ENCODE data around the gene VSTM2B.
"Not testable (repeated sequence)": the region's sequence is repeated elsewhere in the genome, so short reads cannot be mapped to it uniquely, and the experiment has no call there.

VSTM2B gene

DNA sequence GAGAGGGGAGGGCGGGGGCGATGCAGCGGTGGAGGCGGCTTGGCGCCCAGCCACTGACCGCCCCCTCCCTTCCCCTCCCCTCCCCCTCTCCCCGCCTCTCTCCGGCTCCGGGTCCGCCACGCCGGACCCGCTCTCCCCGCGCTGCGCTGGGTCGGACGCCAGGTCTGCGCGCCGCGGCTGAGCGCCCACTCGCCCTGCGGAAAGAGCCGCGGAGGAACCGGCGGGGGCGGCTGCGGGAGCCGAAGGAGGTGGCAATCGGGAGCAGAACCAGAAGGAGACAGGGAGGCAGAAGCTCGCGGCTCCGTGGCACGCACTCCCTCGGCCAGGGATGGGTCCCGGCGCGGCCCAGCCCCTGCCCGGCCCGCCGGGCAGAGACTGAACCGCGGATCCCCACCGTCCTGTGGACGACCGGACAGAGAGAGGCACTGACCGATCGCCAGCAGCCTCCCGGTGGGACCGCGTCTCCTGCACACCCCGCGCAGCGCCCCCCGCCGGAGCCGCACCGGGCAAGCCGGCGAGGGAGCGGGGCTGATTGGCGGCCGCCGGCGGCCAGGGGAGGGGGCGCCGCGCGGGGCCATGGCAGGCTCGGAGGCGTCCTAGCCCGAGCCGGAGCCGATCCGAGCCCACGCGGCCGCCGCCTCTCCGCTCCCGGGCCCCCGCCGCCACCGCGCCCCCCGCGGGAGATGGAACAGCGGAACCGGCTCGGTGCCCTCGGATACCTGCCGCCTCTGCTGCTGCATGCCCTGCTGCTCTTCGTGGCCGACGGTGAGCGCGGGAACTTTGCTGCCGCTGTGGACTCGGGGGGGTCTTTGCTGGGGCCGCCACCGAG is at the start of gene VSTM2B:
Gene VSTM2B (plus strand): TSS at position 94 of the 829 bp plus-strand sequence. CDS start 590 bp downstream, at position 684.
- DNase-seq = no peak

DNA sequence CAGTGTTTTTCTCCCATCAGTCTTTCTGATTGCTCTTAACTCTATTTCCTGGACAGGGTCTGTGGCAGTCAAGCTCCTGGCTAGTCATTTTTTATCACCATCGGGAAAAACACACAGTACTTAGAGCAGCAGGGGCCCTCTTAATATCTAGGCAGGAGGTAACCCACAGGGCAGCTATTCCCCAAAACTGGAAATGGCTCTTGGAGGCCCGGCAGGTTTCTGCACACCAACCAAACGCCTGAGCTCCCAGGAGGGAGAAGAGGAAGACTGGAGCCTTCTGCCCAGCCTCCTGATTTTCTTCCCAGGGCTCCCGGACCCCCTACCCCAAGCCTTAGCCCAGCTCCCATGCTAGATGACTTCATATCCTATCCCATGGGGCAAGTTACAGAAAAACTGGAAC is 49.3 kb upstream of the VSTM2B start:
- no peak for DNase-seq

DNA sequence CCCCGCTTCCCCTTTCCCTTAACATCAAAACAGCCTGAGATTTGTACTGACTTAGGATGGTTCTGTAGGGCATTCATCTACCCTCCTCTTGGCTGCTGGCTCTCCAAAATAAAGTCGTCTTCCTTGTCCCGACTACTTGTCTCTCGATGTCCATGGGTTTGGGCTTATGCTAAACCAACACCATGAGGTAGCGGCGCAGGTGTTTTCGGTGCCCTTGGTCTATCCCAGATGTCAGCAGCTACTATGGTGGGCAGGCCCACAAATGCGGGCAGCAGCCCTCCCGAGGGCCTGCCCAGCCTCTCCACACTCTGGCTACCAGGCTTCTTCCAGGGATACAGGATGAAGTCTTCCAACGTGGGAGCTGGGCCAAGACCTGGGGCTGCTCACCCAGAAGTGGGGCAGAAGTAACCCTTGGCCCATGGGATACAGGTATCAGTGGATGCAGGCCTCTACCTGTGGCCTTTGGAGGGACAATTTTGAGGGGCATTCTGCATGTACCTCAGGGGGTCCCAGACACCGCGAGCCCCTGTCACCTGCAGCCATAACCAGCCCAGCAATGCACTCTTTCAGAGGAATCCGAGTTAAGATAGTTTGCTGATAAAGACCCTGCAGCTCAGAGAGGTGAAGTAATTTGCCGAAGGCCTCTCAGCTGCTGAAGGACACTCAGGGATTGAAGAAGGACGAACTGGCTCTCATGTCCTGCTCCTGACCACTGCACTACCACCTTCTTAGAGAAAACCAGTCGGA is 47.8 kb upstream of the VSTM2B start:
- DNase-seq = no peak

DNA sequence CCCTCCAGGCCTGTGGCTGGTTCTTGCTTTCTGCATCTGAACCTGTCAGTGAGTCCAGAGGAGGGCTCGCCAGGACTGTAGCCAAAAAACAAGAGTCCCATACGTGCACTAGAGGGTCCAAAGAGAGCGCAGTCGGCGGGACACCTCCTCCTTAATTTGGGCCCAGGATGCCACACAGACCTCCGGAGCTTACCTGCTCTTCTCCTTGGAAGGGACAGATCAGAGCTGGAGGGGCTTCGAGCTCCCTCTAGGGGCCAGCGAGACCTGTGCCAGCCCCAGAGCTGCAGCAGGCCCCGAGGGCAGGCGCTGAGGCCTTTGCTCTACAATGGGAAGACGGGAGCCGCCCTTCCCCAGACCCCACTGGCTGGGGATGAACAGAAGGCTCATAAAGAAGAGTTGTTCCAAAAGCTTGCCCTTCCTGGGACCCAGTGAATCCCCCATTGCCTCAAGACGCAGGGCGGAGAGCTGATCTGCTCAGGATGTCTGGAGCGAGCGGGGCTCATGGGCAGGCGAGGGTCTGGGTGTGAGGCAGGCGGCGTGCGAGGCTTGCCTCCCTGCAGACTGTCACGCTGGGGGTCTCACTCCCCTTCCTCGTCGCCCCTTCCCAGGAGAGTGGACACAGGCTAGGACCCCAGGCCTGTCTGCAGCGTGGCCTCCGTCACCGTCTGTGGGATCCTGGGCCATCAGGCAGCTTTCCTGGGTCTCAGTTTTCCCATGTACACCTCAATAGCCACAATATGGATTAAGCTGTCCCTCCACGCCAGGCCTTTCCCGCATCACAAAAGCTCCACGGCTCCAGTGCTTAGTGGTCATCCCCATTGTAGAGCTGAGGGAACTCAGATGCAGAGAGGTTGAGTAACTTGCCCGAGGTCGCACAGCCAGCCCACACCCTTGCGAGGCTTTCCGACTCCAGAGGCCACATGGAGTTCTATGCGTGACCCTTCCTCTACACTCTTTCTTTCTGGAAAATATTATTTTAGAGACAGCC is 46.9 kb upstream of the VSTM2B start:
- DNase-seq = no peak

DNA sequence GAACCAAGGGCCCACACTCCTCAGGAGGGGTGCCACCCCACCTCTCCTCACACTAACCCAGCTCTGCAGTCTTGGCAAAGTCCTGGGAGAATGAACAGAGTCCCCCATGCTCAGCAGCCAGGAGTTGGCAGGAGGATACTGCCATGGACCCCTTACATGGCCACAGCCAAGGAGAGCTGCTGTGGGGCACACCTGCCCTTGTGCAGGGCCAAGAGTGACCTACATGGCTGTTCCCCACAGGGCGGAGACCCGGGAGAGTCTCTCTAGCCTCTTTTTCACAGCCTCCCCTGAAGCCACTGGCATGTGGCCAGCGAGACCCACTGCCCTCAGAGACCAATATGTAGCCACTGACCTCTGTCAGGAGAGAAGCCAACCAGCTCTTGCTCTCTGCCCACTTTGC is 45.9 kb upstream of the VSTM2B start:
- DNase-seq = no peak

- no peak for DNase-seq
Observed at GRCh38 chr19:29480507-29480906, 45.3 kb upstream of the VSTM2B start.

DNA sequence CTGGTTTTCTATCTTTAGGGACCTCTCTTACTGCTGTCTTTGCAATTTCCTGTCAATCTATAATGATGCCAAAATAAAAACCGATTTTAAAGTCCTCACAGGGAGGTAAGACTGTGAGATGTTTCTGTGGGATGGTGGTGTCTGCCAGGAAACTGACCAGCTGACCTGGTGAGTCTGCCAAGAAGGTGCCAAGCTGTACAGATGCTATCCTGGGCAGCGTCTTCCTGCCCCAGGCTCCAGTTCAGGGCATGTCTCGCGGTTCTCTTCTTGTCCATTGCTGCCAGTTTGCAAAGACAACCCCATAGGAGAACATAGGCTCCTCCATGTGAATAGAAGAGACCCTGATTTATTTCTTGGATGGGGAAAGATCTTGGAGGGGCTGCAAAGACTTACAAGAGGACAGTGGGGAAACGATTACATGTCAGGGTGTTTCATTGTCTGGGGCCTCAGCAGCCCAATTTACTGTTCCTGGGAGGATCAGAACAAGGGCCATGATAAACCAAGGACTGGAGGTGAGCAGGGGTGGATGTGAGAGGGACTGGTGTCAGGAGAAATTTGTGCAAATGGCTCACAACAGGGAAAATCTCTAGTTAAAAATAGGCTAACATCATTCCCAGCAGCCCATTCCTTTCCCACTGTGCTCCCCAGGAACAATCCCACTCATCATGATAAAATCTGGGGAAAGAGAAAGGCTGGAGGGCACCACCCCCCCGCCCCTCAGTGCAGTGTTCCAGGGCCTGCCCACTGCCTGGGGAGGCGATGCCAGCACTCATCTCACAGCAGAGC is 42.7 kb upstream of the VSTM2B start:
- DNase-seq = no peak

DNA sequence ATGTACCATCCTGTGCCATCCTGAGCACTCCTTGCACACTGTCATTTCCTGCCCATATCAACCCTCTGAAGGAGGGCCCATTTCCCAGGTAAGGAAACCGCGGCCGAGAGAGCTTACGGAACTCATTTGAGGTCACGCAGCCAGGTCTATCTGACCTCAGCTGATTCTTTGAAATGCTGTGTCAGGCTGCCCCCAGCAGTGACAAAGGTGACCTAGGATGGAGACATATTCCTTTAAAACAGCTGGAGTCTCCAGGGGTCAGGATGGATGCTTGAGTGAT is 42.2 kb upstream of the VSTM2B start:
- no peak for DNase-seq

- no peak for DNase-seq
Observed at GRCh38 chr19:29483944-29484581, 41.7 kb upstream of the VSTM2B start.

- no peak for DNase-seq
Observed at GRCh38 chr19:29484876-29485275, 40.9 kb upstream of the VSTM2B start.

DNA sequence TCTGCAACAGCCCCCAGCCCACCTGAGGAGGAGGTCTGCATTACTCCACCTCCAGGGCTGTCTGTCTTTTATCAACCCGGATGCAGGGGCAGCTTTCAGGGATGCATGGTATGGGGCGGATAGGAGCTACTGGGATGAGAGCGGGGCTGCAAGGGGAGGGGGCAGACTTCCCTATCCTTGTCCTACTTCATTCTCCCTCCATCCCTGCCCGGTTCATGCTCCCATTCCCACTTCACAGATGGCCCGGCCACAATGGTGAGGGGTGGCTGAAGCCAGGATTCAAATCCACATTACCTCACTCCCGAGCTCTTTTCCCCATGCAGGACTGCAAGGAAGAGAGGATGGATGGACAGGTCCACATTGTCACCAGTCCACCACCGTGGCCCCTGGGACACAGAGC is 40.5 kb upstream of the VSTM2B start:
- no peak for DNase-seq

DNA sequence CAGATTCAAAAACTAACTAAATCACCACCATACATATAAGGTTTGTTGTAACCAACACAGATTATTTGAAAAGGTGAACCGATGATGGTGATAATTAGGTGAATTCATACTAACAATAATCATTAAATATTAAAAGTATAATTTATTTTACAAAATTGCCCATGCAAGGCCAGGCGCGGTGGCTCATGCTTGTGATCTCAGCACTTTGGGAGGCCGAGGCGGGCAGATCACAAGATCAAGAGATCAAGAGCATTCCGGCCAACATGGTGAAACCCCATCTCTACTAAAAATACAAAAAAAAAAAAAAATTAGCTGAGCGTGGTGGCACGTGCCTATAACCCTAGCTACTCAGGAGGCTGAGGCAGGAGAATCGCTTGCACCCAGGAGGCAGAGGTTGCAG is 38.8 kb upstream of the VSTM2B start:
- not testable (repeated sequence) for DNase-seq

- no peak for DNase-seq
Observed at GRCh38 chr19:29487432-29487831, 38.4 kb upstream of the VSTM2B start.

GRCh38 chr19:29488316-29488715 is 37.5 kb upstream of the VSTM2B start:
- DNase-seq = no peak

GRCh38 chr19:29489172-29489951 is 36.4 kb upstream of the VSTM2B start:
- DNase-seq = no peak

DNA sequence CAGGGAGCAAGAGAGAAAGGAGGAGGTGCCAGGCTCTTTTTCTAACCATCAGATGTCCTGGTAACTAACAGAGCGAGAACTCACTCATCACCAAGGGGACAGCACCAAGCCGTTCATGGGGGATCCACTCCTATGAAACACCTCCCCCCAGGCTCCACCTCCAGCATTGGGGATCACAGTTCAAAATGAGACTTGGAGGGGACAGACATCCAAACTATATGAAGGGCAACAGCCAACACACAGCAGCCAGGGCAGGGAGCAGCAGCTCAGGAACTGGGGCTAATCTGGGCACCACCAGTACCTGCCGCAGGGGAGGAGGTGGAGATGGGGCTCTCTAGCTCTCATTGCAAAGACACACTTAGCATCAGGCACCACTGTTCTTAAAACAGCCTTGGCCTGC is 34.3 kb upstream of the VSTM2B start:
- no peak for DNase-seq

DNA sequence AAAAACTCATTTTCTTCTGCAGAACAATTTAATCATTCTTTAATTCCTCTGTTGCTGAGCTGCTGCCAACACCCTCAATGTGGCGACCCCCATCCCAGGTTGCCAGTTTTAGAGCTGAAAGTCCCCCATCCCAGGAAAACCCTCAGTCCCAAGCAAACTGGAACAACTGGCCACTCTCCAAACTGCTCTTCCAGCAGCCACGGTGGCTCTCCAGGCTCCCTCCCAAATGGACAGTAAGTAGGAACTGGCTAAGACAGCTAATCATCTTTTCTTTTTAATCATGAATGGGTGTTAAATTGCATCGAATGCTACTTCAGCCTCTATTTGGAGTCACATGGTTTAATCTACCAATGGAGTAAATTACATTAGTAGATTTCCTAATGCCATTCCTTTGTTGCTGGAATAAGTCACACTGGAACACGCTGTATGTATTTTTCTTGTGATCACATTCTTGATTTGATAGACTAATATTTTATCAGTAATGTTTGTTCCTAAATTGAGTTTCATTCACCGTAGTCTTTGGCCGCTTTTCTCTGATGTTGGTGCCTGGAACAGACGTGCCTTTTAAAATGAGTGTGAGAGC is 33.7 kb upstream of the VSTM2B start:
- no peak for DNase-seq

- no peak for DNase-seq
Observed at GRCh38 chr19:29492769-29493168, 33.0 kb upstream of the VSTM2B start.

DNA sequence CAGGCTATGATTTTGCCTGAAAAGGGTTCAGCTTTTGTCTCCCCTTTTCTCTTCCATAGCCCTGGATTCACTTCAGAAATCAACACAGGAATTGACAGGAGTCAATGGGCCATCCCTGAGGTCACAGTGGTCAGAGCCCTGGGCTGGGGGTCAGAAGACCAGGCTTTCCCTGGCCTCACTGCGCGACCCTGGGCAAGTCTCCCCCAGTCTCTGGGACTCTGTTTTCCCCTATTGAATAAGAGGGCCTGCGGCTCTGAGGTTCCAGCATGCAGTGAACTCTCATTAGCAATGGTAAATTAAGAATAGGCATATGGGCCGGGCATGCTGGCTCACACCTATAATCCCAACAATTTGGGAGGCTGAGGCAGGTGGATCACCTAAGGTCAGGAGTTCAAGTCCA is 30.7 kb upstream of the VSTM2B start:
- no peak for DNase-seq

DNA sequence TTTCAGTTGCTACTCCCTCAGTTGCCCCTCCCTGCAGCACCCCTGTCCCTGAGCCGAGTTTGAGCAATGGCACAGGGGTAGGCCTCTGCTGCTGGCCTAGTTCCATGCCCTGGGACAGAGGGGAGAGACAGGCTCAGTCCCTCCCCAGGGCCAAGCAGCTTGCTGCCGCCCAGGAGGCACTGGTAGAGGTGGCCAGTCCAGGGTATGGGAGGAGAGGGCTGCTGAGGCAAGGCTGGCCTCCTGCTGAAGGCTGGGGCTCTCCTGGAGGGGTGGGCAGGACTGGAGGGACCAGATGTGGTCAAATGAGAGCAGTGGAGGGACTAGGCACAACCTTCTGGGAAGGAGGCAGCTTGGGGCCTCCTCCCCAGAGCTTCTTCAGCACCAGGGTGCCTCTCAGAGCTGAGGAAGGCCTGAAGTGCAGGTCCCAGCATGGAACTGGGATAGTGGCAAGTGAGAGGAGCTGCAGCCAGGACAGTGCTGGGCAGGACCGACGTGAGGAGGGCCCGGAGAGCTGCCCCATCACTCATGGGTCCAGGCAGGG is 29.8 kb upstream of the VSTM2B start:
- DNase-seq = no peak
